Cerebellar nuclear complex (tissue), 1 donor: ENCODE data around the gene PHACTR1.

Source experiments
- DNase-seq, 2 experiments: peaks; one replicate each; lab custom pipeline; 2025; lab: John Stamatoyannopoulos, UW

The PHACTR1 gene

DNA sequence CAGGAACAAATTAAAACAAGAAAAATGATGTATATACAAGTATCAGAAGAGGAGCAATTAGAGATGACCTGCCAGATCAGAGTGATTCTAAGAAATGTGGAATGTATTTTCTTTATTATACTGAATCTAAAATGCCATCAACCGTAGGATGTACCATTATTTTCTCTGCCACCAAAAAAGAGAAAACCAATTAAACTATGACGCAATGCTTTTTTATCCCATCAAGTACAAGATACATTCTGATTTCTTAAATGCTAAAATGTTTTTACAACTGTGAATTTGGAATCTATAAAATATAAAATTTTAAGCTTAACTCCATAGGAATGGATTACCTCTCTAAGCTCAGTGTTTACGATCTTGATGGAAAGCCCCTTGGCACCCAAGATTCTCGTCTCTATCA, 85.9 kb downstream of the PHACTR1 start:
- DNase-seq: no peak

DNA sequence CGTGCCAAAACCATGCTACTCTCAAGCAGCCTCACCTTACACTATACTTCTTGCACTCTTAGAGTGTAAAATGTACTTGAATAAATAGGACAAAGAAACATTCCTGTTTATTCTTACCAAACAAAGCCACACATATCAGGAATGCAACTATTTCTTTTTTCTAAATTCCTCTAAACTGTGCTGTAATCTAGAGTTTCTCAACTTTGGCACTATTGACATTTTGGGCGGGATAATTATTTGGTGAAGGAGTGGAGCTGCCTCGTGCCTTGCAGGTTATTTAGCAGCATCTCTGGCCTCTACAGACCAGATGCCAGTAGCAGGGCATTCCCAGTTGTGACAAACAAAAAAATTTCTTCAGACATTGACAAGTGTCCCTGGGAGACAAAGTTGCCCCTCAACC, 86.9 kb downstream of the PHACTR1 start:
- DNase-seq: no peak

DNA sequence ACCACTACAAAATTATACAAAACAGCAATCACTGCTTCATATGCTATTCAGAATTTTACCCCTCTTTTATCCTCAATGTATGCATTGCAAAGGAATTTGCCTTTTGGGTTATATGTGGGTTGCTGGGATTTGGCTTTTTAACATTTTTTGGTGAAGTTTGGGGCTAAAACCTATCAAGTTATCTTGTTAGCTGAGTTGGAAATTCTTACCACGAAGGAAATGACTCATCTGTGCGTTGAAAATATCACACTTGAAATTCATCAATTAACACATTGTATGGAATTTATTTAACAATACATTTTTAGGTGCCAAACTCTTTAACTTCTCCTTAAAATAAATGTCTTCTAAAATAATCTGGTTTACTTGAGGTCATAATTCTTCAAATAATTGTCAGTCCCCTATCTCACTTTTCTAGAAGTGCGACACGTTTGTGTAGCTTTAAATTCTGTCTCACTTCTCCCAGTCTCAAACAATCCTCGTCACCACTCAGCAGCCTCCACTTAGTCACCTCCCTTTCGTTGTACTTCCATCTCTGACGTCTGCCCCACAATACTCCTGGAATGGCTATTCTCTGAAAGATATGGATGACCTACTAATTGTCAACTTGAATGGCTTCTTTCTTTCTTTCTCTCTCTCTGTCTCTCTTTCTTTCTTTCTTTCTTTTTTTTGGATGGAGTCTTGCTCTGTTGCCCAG, 88.5 kb downstream of the PHACTR1 start:
- DNase-seq: no peak

DNA sequence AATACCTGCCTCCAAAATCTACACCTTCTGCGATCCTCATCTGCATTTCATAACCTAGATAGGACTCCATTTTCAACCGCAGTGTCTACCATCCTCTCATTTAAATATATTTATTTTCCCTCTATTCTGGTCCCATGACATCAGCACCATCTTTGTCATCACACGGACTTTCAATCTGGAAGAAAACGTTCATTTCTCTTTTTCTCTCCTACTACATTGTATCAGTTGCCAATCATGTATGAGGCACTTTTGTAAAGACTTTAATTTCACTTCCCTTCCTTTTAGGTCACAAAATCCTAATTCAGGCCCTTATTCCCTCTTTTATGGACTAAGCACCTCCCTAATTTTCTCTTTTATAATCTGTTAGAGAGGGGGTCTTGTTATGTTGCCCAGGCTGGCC, 89.6 kb downstream of the PHACTR1 start:
- DNase-seq: no peak

DNA sequence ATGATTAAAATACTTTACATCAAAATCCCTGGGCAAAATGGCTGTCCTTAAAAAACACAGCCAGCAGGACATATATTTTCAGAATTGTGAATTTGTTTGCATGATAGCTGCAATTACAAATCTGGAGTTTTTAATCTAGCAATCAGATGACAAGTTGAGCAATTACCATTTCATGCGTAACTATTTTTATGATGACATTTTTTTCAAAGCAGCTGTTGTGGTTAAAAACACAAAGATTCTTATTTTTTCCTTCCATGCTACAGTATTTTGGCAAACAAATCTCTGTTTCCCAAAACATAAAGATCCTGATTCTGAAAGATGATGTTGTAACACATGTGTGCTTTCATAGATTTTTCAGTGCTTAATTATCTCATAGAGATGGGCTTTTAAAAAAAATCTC, 90.2 kb downstream of the PHACTR1 start:
- DNase-seq: no peak

DNA sequence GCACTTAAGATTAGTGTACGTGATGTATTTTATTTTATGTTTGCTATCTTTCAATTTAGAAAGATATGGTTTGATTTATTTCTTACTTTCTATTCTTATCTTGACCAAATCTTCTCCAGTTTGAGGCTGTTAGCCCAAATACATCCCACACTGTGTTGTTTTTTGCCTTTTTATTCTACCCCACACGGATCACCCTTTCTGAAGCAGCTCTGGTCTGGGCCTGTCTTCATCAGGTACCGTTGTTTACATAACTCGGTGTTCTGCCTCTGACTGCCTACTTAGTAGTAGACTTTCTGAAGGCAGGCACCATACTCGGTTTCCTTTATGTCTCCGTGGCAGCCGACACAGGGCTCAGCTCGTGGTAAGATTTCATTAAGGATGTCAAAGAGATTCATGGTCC, 95.0 kb downstream of the PHACTR1 start:
- no peak for DNase-seq

DNA sequence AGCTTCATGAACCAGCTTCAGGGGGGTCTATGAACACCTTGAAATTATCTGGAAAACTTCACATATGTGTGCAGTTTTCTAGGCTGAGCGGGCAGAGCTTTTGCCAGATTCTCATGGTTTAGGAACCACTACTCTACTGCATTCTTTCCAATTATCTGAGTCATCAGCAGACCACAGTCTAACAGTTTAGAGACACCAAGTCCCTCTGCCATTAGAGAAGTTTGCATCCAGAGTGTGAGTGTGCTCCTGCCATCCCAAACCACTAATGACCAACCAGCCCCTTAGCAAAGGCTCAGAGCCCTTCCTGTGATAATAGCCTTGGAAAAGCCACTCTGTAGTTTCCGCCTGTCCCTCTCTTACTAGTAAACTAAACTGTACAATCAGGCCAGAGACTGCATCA, 96.8 kb downstream of the PHACTR1 start:
- no peak for DNase-seq

DNA sequence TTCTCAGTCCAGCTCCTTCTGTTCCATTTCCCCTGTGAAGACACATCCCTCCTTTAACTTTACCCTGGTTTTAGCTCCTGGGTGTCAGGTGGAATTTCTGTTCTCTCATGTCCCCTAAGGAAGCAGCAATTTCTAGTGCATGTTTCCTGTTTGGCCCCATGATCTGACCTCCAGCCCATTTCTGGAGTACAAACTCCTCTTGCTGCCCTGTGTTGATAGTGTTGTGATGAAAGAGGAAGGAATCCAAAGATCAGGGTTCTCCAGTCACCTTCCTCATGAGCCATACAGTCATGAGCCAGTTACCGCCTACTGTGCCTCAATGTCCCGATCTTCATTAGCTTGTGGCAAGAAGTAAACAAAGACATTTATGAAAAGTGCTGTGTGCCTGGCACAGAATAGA, 97.4 kb downstream of the PHACTR1 start:
- no peak for DNase-seq

DNA sequence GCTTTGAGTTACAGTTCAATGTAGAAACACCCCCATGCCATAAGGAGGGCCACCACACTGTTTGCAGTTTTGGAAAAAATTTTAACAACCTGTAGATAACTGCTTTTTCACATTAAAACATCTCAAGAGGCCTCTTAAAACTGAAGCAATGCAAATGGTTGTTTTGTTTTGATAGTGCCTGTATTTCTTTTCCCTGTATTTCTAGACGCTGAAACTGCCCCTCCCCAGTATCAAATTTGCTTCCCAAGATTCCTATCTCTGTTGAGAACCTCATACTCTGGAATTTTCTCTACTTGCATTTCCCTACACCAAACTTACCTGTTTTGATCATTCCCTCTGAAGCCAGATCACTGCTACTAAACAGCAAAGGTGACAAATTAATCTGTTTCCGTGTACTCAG, 98.5 kb downstream of the PHACTR1 start:
- DNase-seq: no peak

DNA sequence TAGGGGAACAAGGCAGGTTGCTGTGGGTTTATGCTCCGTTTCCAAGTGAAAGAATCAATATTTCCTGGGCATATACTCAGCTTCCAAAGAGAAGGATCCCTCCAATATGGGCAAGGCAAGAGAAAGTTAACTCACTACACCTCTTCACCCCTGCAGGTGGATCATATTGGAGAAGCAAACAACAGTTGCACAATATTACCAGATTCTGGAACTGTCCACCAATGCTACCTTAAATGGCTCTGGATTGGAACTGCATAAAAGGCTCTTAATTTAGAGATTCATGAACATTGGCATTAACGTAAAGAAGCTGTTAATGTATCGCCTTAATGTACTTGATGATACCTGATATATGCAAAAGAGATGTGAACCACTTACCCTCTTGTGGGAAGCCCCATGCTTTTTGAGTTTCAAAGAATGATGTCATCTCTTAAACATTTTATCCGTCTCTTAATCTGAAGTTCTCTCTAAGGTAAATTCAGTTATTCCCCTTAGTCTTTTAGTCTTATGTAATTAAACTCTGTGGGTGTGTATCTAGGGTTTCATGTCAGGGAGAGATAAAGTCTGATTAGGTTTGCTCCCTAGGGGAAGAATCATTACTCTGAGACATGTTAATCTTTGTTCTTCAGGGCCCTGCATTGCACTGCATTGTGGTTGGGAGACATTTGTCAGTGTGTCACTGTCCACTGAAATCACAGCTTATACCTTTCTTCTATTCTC, 99.5 kb downstream of the PHACTR1 start:
- no peak for DNase-seq

DNA sequence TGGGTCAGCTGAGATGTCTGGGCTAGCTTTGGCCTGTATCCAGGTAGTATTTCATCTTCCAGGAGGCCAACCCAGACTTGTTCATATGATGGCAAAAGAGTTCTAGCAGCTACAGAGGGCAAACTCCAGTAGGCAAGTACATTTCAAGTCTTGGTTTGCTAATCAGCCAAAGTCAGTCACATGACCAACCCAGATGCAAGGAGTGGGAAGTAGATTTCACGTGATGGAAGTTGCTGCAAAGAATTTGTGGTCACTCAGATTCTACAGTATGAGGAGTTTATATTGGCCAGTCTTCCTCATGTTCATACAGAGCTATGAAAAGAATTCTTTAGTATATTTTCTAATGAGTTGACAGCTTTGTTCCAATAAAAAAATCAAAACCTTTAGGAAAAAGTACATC, 101.8 kb downstream of the PHACTR1 start:
- DNase-seq: no peak

DNA sequence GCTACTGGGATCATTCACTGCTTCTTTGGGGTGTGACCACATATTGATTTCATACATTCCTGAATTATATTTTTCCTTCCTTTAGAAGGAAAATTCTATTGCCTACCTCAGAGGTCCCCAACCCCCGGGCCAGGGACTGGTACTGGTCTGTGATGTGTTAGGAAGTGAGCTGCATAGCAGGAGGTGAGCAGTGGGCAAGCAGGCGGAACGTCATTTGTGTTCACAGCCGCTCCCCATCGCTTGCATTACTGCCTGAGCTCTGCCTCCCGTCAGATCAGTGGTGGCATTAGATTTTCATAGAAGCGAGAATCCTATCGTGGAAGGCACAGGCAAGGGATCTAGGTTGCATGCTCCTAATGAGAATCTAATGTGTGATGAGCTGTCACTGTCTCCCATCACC, 107.3 kb downstream of the PHACTR1 start:
- no peak for DNase-seq

DNA sequence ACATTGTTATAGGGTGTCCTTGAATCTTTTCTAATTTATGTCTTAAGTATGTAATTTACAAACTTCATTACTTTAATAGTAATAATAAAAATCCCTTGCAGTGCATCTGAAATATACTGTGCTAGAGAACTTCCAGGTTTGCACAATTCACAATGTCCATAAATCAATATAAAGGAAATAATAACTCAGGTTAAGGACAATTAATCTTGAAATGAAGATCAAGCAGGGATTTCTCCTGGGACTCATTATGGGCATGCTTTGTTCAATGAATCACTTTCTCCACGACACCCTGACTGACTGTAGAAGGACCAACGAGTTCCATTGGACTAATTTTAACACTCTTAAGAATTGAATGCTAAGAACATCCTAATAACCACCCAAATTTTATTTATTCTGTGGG, 110.0 kb downstream of the PHACTR1 start:
- no peak for DNase-seq

DNA sequence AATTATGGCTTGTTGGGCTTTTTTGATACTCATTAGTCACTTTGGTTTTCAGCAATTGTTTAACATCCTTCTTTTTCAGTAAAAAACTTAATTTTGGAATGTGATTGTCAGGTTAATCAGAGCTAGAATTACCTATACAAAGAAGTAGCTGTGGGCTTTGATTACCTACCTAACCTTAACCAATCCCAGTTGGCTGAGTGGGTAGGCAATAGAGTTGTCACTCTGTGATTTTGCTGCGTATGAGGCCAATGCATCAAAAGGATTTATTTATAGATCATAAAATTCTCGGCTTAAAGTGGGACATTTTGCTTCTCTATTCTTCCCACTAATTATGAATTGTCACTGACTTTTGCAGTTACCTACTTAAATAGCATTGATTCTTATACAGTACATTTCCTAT, 111.4 kb downstream of the PHACTR1 start:
- DNase-seq: no peak

DNA sequence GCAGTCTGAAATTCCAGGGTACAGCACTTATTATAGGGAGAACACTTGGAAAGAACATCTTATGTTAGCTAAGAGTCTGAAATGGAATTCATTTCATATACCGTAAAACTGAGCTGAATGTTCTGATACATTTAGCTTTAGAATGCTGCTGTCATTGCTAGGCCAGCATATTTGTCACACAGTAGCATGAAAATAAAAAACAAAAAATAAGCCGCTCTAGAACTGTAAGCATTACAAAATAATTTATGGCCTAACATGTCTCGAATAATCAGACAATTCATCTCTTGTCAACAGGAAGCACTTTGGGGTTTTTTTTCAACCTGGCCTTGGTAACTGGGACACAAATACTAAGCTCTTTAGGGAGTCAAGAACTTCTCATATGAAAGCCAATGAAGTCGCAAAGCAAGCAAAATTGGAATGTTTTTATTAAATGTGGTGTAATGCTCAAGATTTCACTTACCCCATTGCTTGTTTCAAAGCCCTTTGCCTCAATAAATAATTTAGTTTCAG, 115.7 kb downstream of the PHACTR1 start:
- no peak for DNase-seq

DNA sequence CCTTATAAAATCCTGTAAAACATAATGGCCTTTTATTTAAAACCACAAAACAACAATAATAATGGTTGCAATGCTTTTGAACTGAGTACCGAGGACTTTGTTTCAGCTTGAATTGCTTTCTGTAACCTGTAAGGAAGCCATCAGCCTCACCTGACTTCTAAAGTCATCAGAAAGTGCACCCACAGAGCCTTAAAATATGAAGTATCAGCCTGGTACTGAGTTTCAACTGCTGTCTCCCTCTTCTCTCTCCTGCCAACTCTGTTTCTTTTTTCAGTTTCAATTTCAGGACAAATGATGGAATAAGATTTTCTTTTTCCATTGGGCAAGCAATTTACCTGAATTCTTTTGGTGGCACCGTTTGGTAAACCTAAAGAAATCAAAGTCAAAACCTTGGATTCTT, 119.4 kb downstream of the PHACTR1 start:
- no peak for DNase-seq

DNA sequence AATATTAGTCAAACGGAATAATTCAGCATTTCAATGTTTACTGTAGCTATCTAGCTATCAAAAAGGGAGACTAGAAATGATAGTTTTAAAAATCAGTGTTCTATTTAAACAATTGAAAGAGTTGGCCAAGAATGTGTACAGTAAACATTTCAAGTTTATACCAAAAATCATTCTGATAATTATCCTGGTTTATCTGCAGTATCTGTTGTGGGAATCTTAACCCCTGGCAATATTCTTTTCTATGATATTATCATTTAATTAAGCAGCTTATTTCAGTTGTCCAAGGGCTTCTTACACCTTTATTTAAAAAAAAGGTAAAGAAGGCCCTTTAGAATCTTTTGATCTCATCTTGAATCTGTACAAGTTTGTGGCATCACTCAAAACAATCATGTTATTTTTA, 125.1 kb downstream of the PHACTR1 start:
- no peak for DNase-seq

DNA sequence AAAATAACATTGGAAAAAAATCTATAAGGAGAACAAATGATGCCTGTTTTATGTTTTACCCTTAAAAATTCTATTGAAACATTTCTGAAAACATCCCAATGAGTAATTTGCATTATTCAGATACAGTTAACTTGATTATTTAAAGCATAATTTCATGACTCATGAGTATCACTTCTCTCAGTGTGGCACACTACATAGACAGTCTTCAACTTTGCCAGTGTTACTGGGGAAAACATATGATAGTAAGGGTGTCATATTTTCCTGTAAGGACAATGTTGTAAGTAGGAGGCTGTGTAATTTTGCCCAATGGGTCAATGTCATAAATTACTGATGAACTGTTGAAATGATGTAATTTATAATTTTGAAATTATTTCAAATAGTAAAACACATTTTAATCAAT, 125.5 kb downstream of the PHACTR1 start:
- DNase-seq: no peak

DNA sequence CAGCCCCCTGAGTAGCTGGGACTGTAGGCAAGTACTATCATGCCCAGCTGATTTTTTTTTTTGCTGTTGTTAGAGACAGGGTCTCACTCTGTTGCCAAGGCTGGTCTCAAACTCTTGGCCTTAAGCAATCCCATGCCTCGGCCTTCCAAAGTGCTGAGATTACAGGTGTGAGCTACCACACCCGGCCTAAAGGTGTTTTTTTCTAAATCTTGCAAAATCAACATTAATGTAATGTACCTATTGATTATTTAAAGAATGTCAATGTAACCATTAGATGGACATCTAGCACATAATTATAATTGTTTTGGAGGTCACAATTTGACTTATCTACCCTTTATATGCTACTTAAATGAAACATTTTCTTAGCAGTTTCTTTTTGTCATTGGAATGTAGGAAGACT, 126.1 kb downstream of the PHACTR1 start:
- DNase-seq: no peak

DNA sequence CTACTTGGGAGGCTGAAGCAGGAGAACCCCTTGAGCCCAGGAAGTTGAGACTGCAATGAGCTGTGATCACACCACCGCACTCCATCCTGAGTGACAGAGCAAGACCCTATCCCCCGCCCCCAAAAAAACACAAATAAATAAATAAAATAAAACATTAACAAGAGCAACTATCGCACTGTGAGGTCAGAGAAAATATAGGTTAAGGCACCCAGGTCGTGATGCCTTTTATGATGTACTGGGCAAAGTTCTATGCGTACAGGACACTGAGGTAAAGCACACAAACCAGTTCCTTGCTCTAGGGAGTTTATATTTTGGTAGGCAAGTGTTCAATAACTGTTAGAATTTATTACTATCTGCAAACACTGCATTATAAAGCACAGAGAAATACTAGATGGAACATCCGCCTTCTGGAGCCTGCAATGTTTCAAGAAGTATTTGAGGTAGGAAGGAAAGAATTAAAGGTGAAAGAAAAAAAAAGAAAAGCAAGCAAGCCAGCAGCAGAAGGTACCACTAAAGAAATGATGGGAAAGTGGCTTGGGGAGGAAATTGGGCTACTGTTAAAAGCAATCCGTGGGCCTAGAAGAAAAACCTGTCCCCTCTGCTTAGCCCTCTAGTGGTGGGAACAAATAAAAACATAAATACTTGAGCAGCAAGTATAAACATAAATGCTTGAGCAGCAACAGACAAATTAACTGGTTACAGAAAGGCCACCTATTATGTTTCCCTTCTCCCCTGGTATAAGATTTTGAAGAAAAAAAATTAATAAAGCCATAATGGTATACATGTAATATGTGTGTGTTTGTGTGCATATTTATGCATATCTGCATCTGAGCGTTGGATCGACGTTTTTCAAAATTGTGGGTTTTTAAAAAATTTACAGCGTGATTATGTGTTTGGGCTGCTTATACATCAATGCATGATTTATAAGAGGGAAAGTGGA, 128.0 kb downstream of the PHACTR1 start:
- DNase-seq: no peak

DNA sequence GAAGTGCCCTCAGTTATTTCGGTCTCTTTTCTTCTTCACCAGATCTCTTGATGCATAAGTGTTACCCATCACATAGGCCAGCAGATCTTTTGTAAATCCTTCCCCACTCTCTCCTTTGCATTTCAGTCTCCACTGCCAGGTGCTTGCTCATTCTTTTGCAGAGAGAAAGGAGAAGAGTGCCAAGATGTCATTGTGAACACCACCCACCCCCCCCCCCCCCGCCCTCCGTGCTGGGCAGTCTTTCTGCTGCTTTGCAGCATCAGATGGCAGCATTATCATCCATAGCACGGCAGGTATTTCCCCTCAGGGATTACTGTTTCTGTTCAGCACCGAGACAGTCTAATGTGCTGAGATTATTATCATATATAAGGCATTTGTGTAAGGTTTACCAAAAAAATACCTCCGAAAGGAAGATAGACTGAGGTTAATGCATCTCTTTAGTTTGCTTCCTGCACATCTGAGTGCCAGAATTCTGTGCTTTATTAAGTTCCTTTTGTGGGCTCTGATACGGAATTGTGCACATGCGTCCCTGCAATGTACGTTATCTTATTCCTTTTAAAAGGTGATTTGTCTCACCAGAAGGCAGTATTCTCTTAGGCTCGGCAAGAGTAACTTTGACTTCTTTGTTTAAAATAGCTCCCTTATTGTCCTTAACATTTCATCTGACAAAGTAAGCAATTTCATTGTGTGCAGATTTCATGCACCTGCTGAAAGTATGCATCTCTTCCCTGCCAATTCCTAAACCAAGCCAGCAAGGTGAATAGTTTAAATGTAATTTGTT, 128.8 kb downstream of the PHACTR1 start:
- no peak for DNase-seq
